BLaER1 treated with 17β-estradiol and CSF1 and Interleukin-3, amounts not matched to agents 10 nM and 100 nM (cell line): ENCODE measurements around the gene AURKA.
"Not testable (repeated sequence)": the region's sequence is repeated elsewhere in the genome, so short reads cannot be mapped to it uniquely, and the experiment has no call there.

ENCODE experiments used
- H3K27ac ChIP-seq, 11 experiments: shearing (Covaris generic); formaldehyde crosslinking; 2 replicates each; pipeline ENCODE4 v1.8.1; 2022
- H3K27me3 ChIP-seq, 11 experiments: shearing (Covaris generic); formaldehyde crosslinking; 2 replicates each; pipeline ENCODE4 v1.8.1; 2022
- H3K36me3 ChIP-seq, 11 experiments: shearing (Covaris generic); formaldehyde crosslinking; 2 replicates each; pipeline ENCODE4 v1.8.1; 2022
- H3K4me1 ChIP-seq, 10 experiments: shearing (Covaris generic); formaldehyde crosslinking; 2 replicates each; pipeline ENCODE4 v1.8.1; 2022
- H3K4me2 ChIP-seq, 11 experiments: shearing (Covaris generic); formaldehyde crosslinking; 2 replicates each; pipeline ENCODE4 v1.8.1; 2022
- H3K4me3 ChIP-seq, 10 experiments: shearing (Covaris generic); formaldehyde crosslinking; 2 replicates each; pipeline ENCODE4 v1.8.1; 2022
- H3K9ac ChIP-seq, 11 experiments: shearing (Covaris generic); formaldehyde crosslinking; 2 replicates each; pipeline ENCODE4 v1.8.1; 2022
- H3K9me3 ChIP-seq, 11 experiments: shearing (Covaris generic); formaldehyde crosslinking; replicated peaks in 1 of 11; 2 replicates each; pipeline ENCODE4 v1.8.1; 2022
- H4K20me1 ChIP-seq, 11 experiments: shearing (Covaris generic); formaldehyde crosslinking; 2 replicates each; pipeline ENCODE4 v1.8.1; 2022
- Cebpa-rat ChIP-seq, 11 experiments: shearing (Covaris generic); IDR thresholded peaks; 2 replicates each; pipeline ENCODE4 v1.8.1; 2022

The AURKA gene

GRCh38 chr20:56391596-56392131 is 351 bp downstream of the AURKA start:
- no peak for TF ChIP-seq Cebpa-rat (IDR thresholded peaks at IDR 0.05)
- Histone ChIP-seq H3K36me3 (peaks cover 28 to 72% (median 60%) of the 10 kb centered on the region in 11 experiments), H3K4me3 (peak overlapping the region; percentile 77 to 96 (median 90))

DNA sequence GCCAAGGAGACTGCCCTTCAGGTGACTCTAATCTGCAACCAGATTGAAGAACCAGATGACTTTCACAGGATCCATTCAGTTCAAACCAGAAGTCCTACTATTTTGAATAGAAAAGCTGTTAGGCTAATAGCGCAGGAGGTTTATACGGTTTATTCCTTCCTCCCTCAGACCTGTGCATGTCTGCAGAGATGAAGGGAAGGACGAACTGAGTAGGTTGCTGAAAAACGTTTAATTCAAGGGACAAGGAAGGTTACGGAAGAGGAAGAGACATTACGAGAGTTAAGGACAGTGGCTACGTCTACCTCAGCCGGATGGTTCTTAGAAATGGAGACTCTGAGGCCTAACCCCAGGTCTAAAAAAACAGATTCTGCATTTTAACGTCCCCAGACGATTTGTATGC is 978 bp downstream of the AURKA start:
- H3K9ac ChIP-seq, result peak overlapping the region; percentile 84 to 94 (median 92); a peak in 21 of 22 replicates
- H3K4me1 ChIP-seq, result peaks cover 28 to 38% (median 35%) of the 10 kb centered on the region in 10 experiments
- H3K27me3 ChIP-seq, result no peaks in the 10 kb centered on the region
- H4K20me1 ChIP-seq, result peaks cover 0 to 17% (median 3%) of the 10 kb centered on the region in 11 experiments; a peak in 9 of 22 replicates
- peaks cover 28 to 72% (median 60%) of the 10 kb centered on the region in 11 experiments for H3K36me3 ChIP-seq
- H3K27ac ChIP-seq, result peak overlapping the region in 9 of 11 experiments; percentile 87 to 97 (median 92); a peak in 17 of 22 replicates
- TF ChIP-seq Cebpa-rat (IDR thresholded peaks at IDR 0.05), result no peak
- peak overlapping the region; percentile 77 to 96 (median 90) for H3K4me3 ChIP-seq
- peak overlapping the region; percentile 81 to 95 (median 88) for H3K4me2 ChIP-seq
- no peaks in the 10 kb centered on the region for H3K9me3 ChIP-seq

More at GRCh38 chr20:56391596-56392131, 351 bp downstream of the AURKA start:
- Histone ChIP-seq H3K4me1 (peaks cover 28 to 38% (median 35%) of the 10 kb centered on the region in 10 experiments), H3K9ac (peak overlapping the region; percentile 84 to 94 (median 92)), H3K9me3 (no peaks in the 10 kb centered on the region), H3K4me2 (peak overlapping the region; percentile 81 to 95 (median 88)), H3K27ac (peak overlapping the region; percentile 75 to 97 (median 91); a peak in 21 of 22 replicates), H4K20me1 (peaks cover 0 to 17% (median 3%) of the 10 kb centered on the region in 11 experiments; a peak in 7 of 22 replicates), H3K27me3 (no peaks in the 10 kb centered on the region)

DNA sequence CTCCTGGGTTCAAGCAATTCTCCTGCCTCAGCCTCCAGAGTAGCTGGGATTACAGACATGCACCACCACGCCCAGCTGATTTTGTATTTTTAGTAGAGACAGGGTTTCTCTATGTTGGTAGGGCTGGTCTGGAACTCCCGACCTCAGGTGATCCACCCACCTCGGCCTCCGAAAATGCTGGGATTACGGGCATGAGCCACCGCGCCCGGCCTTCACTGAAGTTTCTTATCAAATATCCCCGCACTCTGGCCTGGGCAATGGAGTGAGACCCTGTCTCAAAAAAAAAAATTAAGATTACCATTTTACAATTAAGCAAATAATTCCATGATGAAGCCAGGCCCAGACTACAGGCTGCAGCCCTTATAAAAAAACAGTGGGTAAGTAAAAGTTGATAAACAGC is 1.6 kb downstream of the AURKA start:
- Histone ChIP-seq H3K36me3 (peaks cover 27 to 72% (median 60%) of the 10 kb centered on the region in 11 experiments), H3K27ac (peak overlapping the region in 1 of 11 experiments; percentile 97; a peak in 2 of 22 replicates), H3K4me1 (peaks cover 28 to 38% (median 35%) of the 10 kb centered on the region in 10 experiments), H3K9ac (peak overlapping the region in 6 of 11 experiments; percentile 84 to 94 (median 92); a peak in 6 of 22 replicates), H3K4me2 (peak overlapping the region in 10 of 11 experiments; percentile 81 to 95 (median 87); a peak in 21 of 22 replicates), H3K4me3 (peak overlapping the region in 7 of 10 experiments; percentile 83 to 96 (median 93); a peak in 9 of 20 replicates), H4K20me1 (peaks cover 0 to 19% (median 4%) of the 10 kb centered on the region in 11 experiments; a peak in 10 of 22 replicates)
- H3K27me3 ChIP-seq, H3K9me3 ChIP-seq: not testable (repeated sequence)

- no peak overlapping the region for H3K27ac ChIP-seq
- H3K4me2 ChIP-seq, result peak overlapping the region in 9 of 11 experiments; percentile 81 to 95 (median 86); a peak in 12 of 22 replicates
- H3K9me3 ChIP-seq, result no peaks in the 10 kb centered on the region
- H3K4me3 ChIP-seq, result no peak overlapping the region; a peak in 1 of 20 replicates
- peaks cover 0 to 17% (median 4%) of the 10 kb centered on the region in 11 experiments; a peak in 8 of 22 replicates for H4K20me1 ChIP-seq
- peaks cover 28 to 38% (median 35%) of the 10 kb centered on the region in 10 experiments for H3K4me1 ChIP-seq
- TF ChIP-seq Cebpa-rat (IDR thresholded peaks at IDR 0.05), result no peak
- no peaks in the 10 kb centered on the region for H3K27me3 ChIP-seq
- H3K9ac ChIP-seq, result no peak overlapping the region
- H3K36me3 ChIP-seq, result peaks cover 22 to 72% (median 60%) of the 10 kb centered on the region in 11 experiments
Observed at GRCh38 chr20:56389807-56390206, 2.2 kb downstream of the AURKA start.

DNA sequence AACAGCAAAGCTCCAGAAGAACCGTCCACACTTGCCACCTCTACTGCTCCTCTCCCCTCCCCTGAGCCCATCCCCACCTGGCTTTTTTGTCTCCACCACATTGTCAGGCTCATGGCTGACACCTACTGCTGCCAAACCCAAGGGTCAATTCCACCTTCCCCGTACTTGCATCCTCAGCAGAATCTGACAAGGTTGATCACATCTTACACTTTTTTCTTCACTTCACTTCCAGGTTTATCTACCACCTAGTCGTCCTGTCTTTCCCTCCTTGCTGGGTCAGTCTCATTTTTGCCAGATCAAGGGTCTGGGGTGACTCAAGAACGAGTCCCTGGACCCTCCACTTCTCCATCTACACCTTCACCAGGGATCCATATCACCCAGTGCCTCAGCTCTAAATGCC is 3.1 kb downstream of the AURKA start:
- H3K36me3 ChIP-seq, result peaks cover 26 to 73% (median 67%) of the 10 kb centered on the region in 11 experiments
- peaks cover 0 to 21% (median 6%) of the 10 kb centered on the region in 11 experiments; a peak in 8 of 22 replicates for H4K20me1 ChIP-seq
- H3K4me3 ChIP-seq, result no peak overlapping the region
- no peak overlapping the region for H3K4me2 ChIP-seq
- TF ChIP-seq Cebpa-rat (IDR thresholded peaks at IDR 0.05), result no peak
- H3K4me1 ChIP-seq, result peaks cover 22 to 32% (median 28%) of the 10 kb centered on the region in 10 experiments
- no peaks in the 10 kb centered on the region for H3K27me3 ChIP-seq
- no peaks in the 10 kb centered on the region for H3K9me3 ChIP-seq
- H3K27ac ChIP-seq, result no peak overlapping the region
- 0 out of 22 replicates have a peak overlapping the region, but pooled peaks of 1 of the 11 experiments have one; percentile 7 for H3K9ac ChIP-seq

GRCh38 chr20:56386219-56386618 is 5.8 kb downstream of the AURKA start:
- peaks cover 0 to 45% (median 22%) of the 10 kb centered on the region in 11 experiments; a peak in 15 of 22 replicates for H4K20me1 ChIP-seq
- H3K4me2 ChIP-seq, result no peak overlapping the region
- peaks cover 12 to 22% (median 17%) of the 10 kb centered on the region in 10 experiments for H3K4me1 ChIP-seq
- H3K9ac ChIP-seq, result no peak overlapping the region
- H3K36me3 ChIP-seq, result peaks cover 42 to 95% (median 93%) of the 10 kb centered on the region in 11 experiments
- no peak for TF ChIP-seq Cebpa-rat (IDR thresholded peaks at IDR 0.05)
- no peak overlapping the region for H3K4me3 ChIP-seq
- no peaks in the 10 kb centered on the region for H3K9me3 ChIP-seq
- H3K27ac ChIP-seq, result peak overlapping the region in 2 of 11 experiments; percentile 3 to 31; a peak in 1 of 22 replicates
- no peaks in the 10 kb centered on the region for H3K27me3 ChIP-seq

- H3K27me3 ChIP-seq, result no peaks in the 10 kb centered on the region
- peaks cover 2 to 13% (median 7%) of the 10 kb centered on the region in 10 experiments; a peak in 19 of 20 replicates for H3K4me1 ChIP-seq
- no peak for TF ChIP-seq Cebpa-rat (IDR thresholded peaks at IDR 0.05)
- no peaks in the 10 kb centered on the region for H3K9me3 ChIP-seq
- no peak overlapping the region for H3K4me3 ChIP-seq
- H3K27ac ChIP-seq, result no peak overlapping the region
- H3K4me2 ChIP-seq, result no peak overlapping the region
- 0 out of 22 replicates have a peak overlapping the region, but pooled peaks of 1 of the 11 experiments have one; percentile 19 for H3K9ac ChIP-seq
- peaks cover 42 to 100% (median 99%) of the 10 kb centered on the region in 11 experiments for H3K36me3 ChIP-seq
- peaks cover 0 to 45% (median 26%) of the 10 kb centered on the region in 11 experiments; a peak in 15 of 22 replicates for H4K20me1 ChIP-seq
Observed at GRCh38 chr20:56385130-56385529, 6.9 kb downstream of the AURKA start.

- Histone ChIP-seq H3K9me3 (no peaks in the 10 kb centered on the region), H3K27me3 (no peaks in the 10 kb centered on the region), H3K27ac (no peak overlapping the region; a peak in 1 of 22 replicates), H3K4me3 (no peak overlapping the region), H3K4me2 (no peak overlapping the region), H3K9ac (no peak overlapping the region; a peak in 1 of 22 replicates), H3K36me3 (peaks cover 44 to 100% (median 99%) of the 10 kb centered on the region in 11 experiments), H3K4me1 (peaks cover 0 to 16% (median 0%) of the 10 kb centered on the region in 10 experiments; a peak in 7 of 20 replicates), H4K20me1 (peaks cover 0 to 59% (median 26%) of the 10 kb centered on the region in 11 experiments; a peak in 15 of 22 replicates)
- no peak for TF ChIP-seq Cebpa-rat (IDR thresholded peaks at IDR 0.05)
Observed at GRCh38 chr20:56383334-56383733, 8.7 kb downstream of the AURKA start.

- no peak for TF ChIP-seq Cebpa-rat (IDR thresholded peaks at IDR 0.05)
- Histone ChIP-seq H3K27me3 (no peaks in the 10 kb centered on the region), H3K4me2 (no peak overlapping the region), H3K4me1 (peaks cover 0 to 16% (median 0%) of the 10 kb centered on the region in 10 experiments; a peak in 7 of 20 replicates), H3K27ac (no peak overlapping the region), H4K20me1 (peaks cover 0 to 65% (median 26%) of the 10 kb centered on the region in 11 experiments; a peak in 15 of 22 replicates), H3K9ac (no peak overlapping the region; a peak in 1 of 22 replicates), H3K9me3 (no peaks in the 10 kb centered on the region), H3K36me3 (peaks cover 44 to 100% (median 99%) of the 10 kb centered on the region in 11 experiments), H3K4me3 (no peak overlapping the region)
Observed at GRCh38 chr20:56382696-56383095, 9.3 kb downstream of the AURKA start.
